Thyroid gland (tissue), 4 donors: Measurements from ENCODE around the gene DUS1L. TPM values are rescaled to one million over a fixed set of nuclear protein-coding genes. Genes with fewer than 3 reads are reported as not detected.

Experiments
- DNase-seq, 2 donors: peaks; one replicate each; pipeline ENCODE4 v3.0.0-alpha.2; 2019
- H3K27ac ChIP-seq, 3 donors: fragments of 200-600 bp; sonication (generic); 1 replicate in 2 of 3; 2 replicates in 1 of 3; pipeline ENCODE4 v1.5.1; 2016 to 2019; ENCODE audit warnings: mild to moderate bottlenecking in 1 of 3, moderate library complexity in 1 of 3
- H3K27me3 ChIP-seq: fragments of 200-600 bp; sonication (generic); one replicate; pipeline ENCODE4 v1.5.1; 2019
- H3K36me3 ChIP-seq, 2 donors: fragments of 200-600 bp; sonication (generic); one replicate each; pipeline ENCODE4 v1.5.1; 2016 to 2019
- H3K4me1 ChIP-seq, 2 donors: fragments of 200-600 bp; sonication (generic); one replicate each; pipeline ENCODE4 v1.5.1; 2017 to 2019
- H3K4me3 ChIP-seq, 3 donors: fragments of 200-600 bp; sonication (generic); replicated peaks in 1 of 3; 1 replicate in 2 of 3; 2 replicates in 1 of 3; pipeline ENCODE4 v1.5.1; 2016; ENCODE audit warnings: mild to moderate bottlenecking in 1 of 3
- H3K9me3 ChIP-seq: fragments of 200-600 bp; sonication (generic); one replicate; pipeline ENCODE4 v1.5.1; 2017
- CTCF ChIP-seq, 6 experiments: fragments of 200-600 bp in 3 of 6; fragments of 450-650 bp in 3 of 6; sonication (generic) in 3 of 6; IDR thresholded peaks; one replicate each; pipeline ENCODE4 v1.5.1; 2016 to 2019; ENCODE audit warnings: antibody characterized with exemption in 6 of 6, mild to moderate bottlenecking in 2 of 6, inconsistent platforms in 1 of 6, moderate library complexity in 1 of 6
- POLR2A ChIP-seq, 2 donors: fragments of 450-650 bp; IDR thresholded peaks; one replicate each; pipeline ENCODE4 v1.6.1; 2017; ENCODE audit warnings: antibody characterized with exemption in 2 of 2, mild to moderate bottlenecking in 2 of 2, moderate library complexity in 1 of 2
- WGBS, 2 donors: methylation state at CpG; one replicate each; pipeline ENCODE4 v1.1.5; 2017; 5-methylcytosine and 5-hydroxymethylcytosine counted together
- intact Hi-C: fragments of 100-400 bp; cut with DNase I; formaldehyde crosslinking; loops from one replicate; pipeline ENCODE4 v1.15.1; 2023
- total RNA-seq, 4 donors: library from RNA; depleted of rRNA; stranded (reverse); fragments of >200 nt; gene quantifications; one replicate each; pipeline ENCODE4 v1.2.3, GENCODE V29; 2016

Gene DUS1L
- total RNA-seq, 4 donors from 2014 or later, result 58.7 to 90.5 (median 75.5) TPM

GRCh38 chr17:82092995-82093751 is 27.6 kb upstream of the DUS1L start:
- Histone ChIP-seq H3K9me3 (no peaks in the 10 kb centered on the region), H3K27me3 (no peaks in the 10 kb centered on the region), H3K4me3 (no peak overlapping the region), H3K27ac (no peak overlapping the region), H3K4me1 (peaks cover 11 to 14% of the 10 kb centered on the region in 2 donors), H3K36me3 (peaks cover 65 to 73% of the 10 kb centered on the region in 2 donors)
- no peak for TF ChIP-seq CTCF (IDR thresholded peaks at IDR 0.05)
- TF ChIP-seq POLR2A (IDR thresholded peaks at IDR 0.05), result no peak
- DNase-seq, result no peak
- WGBS, 2 donors, result 97 to 100% methylated on average over 12 to 18 of the region's 40 CpGs
- intact Hi-C loops, result no loop called here

- Histone ChIP-seq H3K9me3 (no peaks in the 10 kb centered on the region), H3K27ac (no peak overlapping the region), H3K4me1 (peaks cover 11 to 13% of the 10 kb centered on the region in 2 donors), H3K4me3 (no peak overlapping the region), H3K36me3 (peaks cover 70 to 79% of the 10 kb centered on the region in 2 donors), H3K27me3 (no peaks in the 10 kb centered on the region)
- TF ChIP-seq POLR2A (IDR thresholded peaks at IDR 0.05) (no peak), CTCF (IDR thresholded peaks at IDR 0.05) (no peak)
- 89 to 100% methylated on average over 3 to 7 of the region's 20 CpGs for WGBS, 2 donors
- intact Hi-C loops, result no loop called here
- DNase-seq, result no peak
Measured at GRCh38 chr17:82092628-82092994, 27.0 kb upstream of the DUS1L start.

- H3K36me3 ChIP-seq, result peaks cover 75 to 84% of the 10 kb centered on the region in 2 donors
- TF ChIP-seq CTCF (IDR thresholded peaks at IDR 0.05) (no peak), POLR2A (IDR thresholded peaks at IDR 0.05) (no peak)
Measured at GRCh38 chr17:82092094-82092586, 26.5 kb upstream of the DUS1L start.

GRCh38 chr17:82091264-82092066 is 25.9 kb upstream of the DUS1L start:
- 93 to 100% methylated on average over 6 to 27 of the region's 37 CpGs for WGBS, 2 donors
- peaks cover 81 to 90% of the 10 kb centered on the region in 2 donors for H3K36me3 ChIP-seq
- H3K27ac ChIP-seq, result no peak overlapping the region
- no peak overlapping the region for H3K4me3 ChIP-seq
- H3K9me3 ChIP-seq, result no peaks in the 10 kb centered on the region
- no peak for TF ChIP-seq POLR2A (IDR thresholded peaks at IDR 0.05)
- no peak for TF ChIP-seq CTCF (IDR thresholded peaks at IDR 0.05)
- intact Hi-C loops, result no loop called here
- DNase-seq, result no peak
- no peaks in the 10 kb centered on the region for H3K27me3 ChIP-seq
- H3K4me1 ChIP-seq, result peaks cover 2% of the 10 kb centered on the region in 2 donors

More at GRCh38 chr17:82092094-82092586, 26.5 kb upstream of the DUS1L start:
- DNase-seq, result no peak
- no peaks in the 10 kb centered on the region for H3K9me3 ChIP-seq
- 92 to 95% methylated on average over 7 to 12 of the region's 23 CpGs for WGBS, 2 donors
- no peak overlapping the region for H3K4me3 ChIP-seq
- H3K27me3 ChIP-seq, result no peaks in the 10 kb centered on the region
- peaks cover 8 to 9% of the 10 kb centered on the region in 2 donors for H3K4me1 ChIP-seq
- intact Hi-C loops, result no loop called here
- no peak overlapping the region for H3K27ac ChIP-seq
